Esophagus squamous epithelium (tissue), 5 donors: ENCODE data around the gene TFAM. TPM values are rescaled to one million over a fixed set of nuclear protein-coding genes. Genes with fewer than 3 reads are reported as not detected.

Experiments
- DNase-seq: peaks from one replicate; lab custom pipeline; 2025; lab: John Stamatoyannopoulos, UW
- H3K27ac ChIP-seq, 4 donors: fragments of 200-600 bp; sonication (generic); one replicate each; pipeline ENCODE4 v1.5.1; 2016 to 2019; ENCODE audit warnings: mild to moderate bottlenecking in 1 of 4
- H3K27me3 ChIP-seq, 4 donors: fragments of 200-600 bp; sonication (generic); 1 replicate in 3 of 4; 2 replicates in 1 of 4; pipeline versions ENCODE4 v1.5.1 to v1.6.0; 2017 to 2021; ENCODE audit warnings: antibody characterized with exemption in 1 of 4
- H3K36me3 ChIP-seq, 3 donors: fragments of 200-600 bp; sonication (generic); one replicate each; pipeline ENCODE4 v1.5.1; 2016 to 2019
- H3K4me1 ChIP-seq, 3 donors: fragments of 200-600 bp; sonication (generic); one replicate each; pipeline ENCODE4 v1.5.1; 2017 to 2019
- H3K4me3 ChIP-seq, 4 donors: fragments of 200-600 bp; sonication (generic); 1 replicate in 3 of 4; 2 replicates in 1 of 4; pipeline ENCODE4 v1.5.1; 2016 to 2019; ENCODE audit warnings: mild to moderate bottlenecking in 2 of 4, moderate library complexity in 1 of 4
- H3K9me3 ChIP-seq, 3 donors: fragments of 200-600 bp; sonication (generic); one replicate each; pipeline ENCODE4 v1.5.1; 2016 to 2019
- POLR2A ChIP-seq, 4 donors: fragments of 450-650 bp; IDR thresholded peaks; one replicate each; pipeline ENCODE4 v1.6.1; 2017; ENCODE audit warnings: antibody characterized with exemption in 4 of 4, mild to moderate bottlenecking in 4 of 4, moderate library complexity in 3 of 4
- WGBS, 2 donors: methylation state at CpG; one replicate each; pipeline ENCODE4 v1.1.5; 2018; 5-methylcytosine and 5-hydroxymethylcytosine counted together
- intact Hi-C: fragments of 100-400 bp; cut with DNase I; formaldehyde crosslinking; loops from one replicate; pipeline ENCODE4 v1.15.0; 2022
- total RNA-seq, 4 donors: library from RNA; depleted of rRNA; stranded (reverse); fragments of >200 nt; gene quantifications; one replicate each; pipeline ENCODE4 v1.1.0, GENCODE V29; 2016
- TF ChIP-seq, protein P1 (sequence below), 6 experiments: fragments of 450-650 bp in 4 of 6; fragments of 200-600 bp in 2 of 6; sonication (generic) in 2 of 6; IDR thresholded peaks; one replicate each; pipeline ENCODE4 v1.5.1; 2016 to 2019; ENCODE audit warnings: antibody characterized with exemption in 6 of 6, mild to moderate bottlenecking in 4 of 6, moderate library complexity in 4 of 6
- donor health status: DM: yes; HTN: yes; CAD: no.

Gene TFAM
- total RNA-seq, 4 donors from 2014 or later = 7.2 to 32.8 (median 19.0) TPM

DNA sequence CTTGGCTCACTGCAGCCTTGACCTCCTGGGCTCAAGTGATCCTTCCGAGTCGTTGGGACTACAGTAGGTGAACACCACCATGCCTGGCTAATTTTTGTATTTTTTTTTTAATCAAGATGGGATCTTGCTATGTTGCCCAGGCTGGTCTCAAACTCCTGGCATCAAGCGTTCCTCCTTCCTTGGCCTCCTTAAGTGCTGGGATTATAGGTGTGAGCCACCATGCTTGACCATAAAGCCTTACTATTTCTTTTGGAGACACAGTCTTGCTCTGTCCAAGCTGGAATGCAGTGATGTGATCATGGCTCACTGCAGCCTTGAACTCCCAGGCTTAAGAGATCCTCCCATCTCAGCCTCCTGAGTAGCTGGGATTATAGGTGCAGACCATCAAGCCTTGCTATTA, 12.6 kb downstream of the TFAM start:
- 88 to 94% methylated on average over 2 to 3 of the region's 3 CpGs for WGBS, 2 donors
- intact Hi-C loops = no loop called here

DNA sequence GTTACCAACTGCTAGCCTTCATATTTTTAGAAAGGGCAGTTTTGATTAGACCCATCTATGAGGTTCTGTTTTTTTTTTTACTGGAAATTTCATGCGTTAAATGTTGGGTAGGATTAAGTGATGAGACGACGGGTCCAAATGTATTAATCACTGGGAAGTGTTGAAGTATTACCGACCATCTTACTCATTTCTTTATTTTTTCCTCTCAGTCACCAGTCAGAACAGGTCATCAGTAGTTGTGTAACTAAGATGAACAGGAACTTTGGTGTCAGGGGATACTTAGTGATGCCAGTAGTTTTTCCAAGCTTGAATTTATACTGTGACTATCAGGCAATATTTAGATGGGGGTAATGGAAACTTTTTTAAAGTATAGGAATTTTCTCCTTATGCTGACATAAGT, 14.2 kb downstream of the TFAM start:
- intact Hi-C loops = no loop called here
- 44 to 60% methylated on average over 4 of the region's 4 CpGs for WGBS, 2 donors

More for the DNA sequence above, 12.6 kb downstream of the TFAM start:
- Histone ChIP-seq H3K36me3 (peaks cover 3 to 57% (median 14%) of the 10 kb centered on the region in 3 donors), H3K4me1 (no peaks in the 10 kb centered on the region), H3K27ac (no peak overlapping the region), H3K27me3 (no peaks in the 10 kb centered on the region), H3K9me3 (no peaks in the 10 kb centered on the region), H3K4me3 (no peak overlapping the region)
- DNase-seq = no peak
- TF ChIP-seq, protein P1, sequence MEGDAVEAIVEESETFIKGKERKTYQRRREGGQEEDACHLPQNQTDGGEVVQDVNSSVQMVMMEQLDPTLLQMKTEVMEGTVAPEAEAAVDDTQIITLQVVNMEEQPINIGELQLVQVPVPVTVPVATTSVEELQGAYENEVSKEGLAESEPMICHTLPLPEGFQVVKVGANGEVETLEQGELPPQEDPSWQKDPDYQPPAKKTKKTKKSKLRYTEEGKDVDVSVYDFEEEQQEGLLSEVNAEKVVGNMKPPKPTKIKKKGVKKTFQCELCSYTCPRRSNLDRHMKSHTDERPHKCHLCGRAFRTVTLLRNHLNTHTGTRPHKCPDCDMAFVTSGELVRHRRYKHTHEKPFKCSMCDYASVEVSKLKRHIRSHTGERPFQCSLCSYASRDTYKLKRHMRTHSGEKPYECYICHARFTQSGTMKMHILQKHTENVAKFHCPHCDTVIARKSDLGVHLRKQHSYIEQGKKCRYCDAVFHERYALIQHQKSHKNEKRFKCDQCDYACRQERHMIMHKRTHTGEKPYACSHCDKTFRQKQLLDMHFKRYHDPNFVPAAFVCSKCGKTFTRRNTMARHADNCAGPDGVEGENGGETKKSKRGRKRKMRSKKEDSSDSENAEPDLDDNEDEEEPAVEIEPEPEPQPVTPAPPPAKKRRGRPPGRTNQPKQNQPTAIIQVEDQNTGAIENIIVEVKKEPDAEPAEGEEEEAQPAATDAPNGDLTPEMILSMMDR (IDR thresholded peaks at IDR 0.05) = no peak
- TF ChIP-seq POLR2A (IDR thresholded peaks at IDR 0.05) = no peak

DNA sequence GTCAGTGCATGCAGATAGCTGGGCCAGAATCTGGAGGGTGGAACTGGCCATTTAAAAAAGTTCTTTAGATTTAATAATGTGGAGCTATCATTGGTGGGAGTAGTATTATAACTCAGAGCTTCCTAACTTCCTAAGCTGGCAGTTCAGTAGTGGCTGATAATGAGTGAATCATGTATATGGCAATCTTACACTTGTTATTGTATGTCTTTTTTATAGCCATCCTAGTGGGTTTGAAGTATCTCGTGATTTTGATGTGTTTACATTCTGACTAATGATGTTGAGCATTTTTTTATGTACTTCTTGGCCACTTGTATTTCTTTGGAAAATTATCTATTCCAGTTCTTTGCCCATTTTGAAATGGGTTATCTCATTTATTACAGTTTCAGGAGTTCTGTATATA, 15.4 kb downstream of the TFAM start:
- no peak overlapping the region for H3K4me3 ChIP-seq
- peaks cover 3 to 29% (median 8%) of the 10 kb centered on the region in 3 donors for H3K36me3 ChIP-seq
- 31 to 58% methylated on average over 1 of the region's 1 CpG for whole genome bisulfite sequencing, 2 donors
- no peaks in the 10 kb centered on the region for H3K27me3 ChIP-seq
- intact Hi-C loops = no loop called here
- H3K4me1 ChIP-seq = no peaks in the 10 kb centered on the region
- no peak for DNase-seq
- no peaks in the 10 kb centered on the region for H3K9me3 ChIP-seq
- H3K27ac ChIP-seq = no peak overlapping the region
- TF ChIP-seq, protein P1 (IDR thresholded peaks at IDR 0.05) = no peak
- TF ChIP-seq POLR2A (IDR thresholded peaks at IDR 0.05) = no peak

More for the DNA sequence above, 14.2 kb downstream of the TFAM start:
- H3K4me1 ChIP-seq = no peaks in the 10 kb centered on the region
- H3K4me3 ChIP-seq = no peak overlapping the region
- peaks cover 3 to 41% (median 12%) of the 10 kb centered on the region in 3 donors for H3K36me3 ChIP-seq
- no peaks in the 10 kb centered on the region for H3K9me3 ChIP-seq
- no peaks in the 10 kb centered on the region for H3K27me3 ChIP-seq
- TF ChIP-seq POLR2A (IDR thresholded peaks at IDR 0.05) = no peak
- TF ChIP-seq, protein P1 (IDR thresholded peaks at IDR 0.05) = no peak
- DNase-seq = no peak
- H3K27ac ChIP-seq = no peak overlapping the region

DNA sequence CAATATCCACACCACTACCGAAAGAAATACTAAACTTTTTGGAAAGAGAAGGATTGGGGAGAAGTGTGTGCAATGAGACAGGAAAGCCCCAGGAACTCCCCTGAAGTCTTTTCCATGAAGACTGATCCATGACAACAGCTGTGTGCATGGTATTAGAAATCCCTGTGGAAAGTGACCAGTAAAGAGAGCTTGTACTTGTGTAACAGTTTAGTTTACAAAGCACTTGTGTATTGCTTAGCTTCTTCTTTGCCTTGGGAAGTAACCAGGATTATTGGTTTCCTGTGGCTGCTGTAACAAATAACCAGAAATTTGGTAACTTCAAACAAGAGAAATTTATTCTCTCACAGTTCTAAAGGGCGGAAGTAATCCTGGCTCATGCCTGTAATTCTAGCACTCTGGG, 18.8 kb downstream of the TFAM start:
- no peak for TF ChIP-seq POLR2A (IDR thresholded peaks at IDR 0.05)
- TF ChIP-seq, protein P1 (IDR thresholded peaks at IDR 0.05) = no peak

DNA sequence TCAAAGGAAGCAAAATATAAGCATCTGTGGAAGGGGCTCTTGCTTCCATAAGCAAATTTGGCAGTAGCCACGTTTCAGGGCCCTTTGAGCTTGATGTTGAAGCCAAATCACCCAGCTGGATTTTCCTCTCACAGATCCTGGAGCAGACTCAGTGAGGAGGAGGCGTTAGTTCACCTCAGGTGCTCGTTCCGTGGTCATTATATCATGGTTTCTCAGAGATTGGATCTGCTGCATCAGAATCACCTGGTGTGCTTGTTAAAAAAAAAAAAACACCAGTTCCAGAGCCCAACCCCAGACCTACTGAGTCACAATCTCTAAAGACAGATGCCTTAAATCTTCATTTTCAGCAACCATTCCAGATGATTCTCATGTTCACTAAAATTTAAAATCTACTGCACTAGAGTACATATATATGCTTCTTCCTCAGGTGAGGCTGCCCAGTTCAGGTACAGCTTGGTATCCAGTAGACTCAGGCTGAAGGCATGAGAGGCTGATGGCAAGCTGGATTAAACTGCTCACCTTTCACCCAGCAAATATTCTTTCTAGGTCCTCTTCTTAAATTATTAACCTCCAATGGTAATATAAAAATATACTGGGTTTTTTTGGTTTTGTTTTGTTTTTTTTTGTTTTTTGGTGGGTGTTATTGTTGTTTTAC, 24.9 kb downstream of the TFAM start:
- intact Hi-C loops = no loop called here
- 69 to 74% methylated on average over 4 of the region's 4 CpGs for WGBS, 2 donors
- Histone ChIP-seq H3K9me3 (no peaks in the 10 kb centered on the region), H3K4me1 (no peaks in the 10 kb centered on the region), H3K36me3 (no peaks in the 10 kb centered on the region), H3K27ac (no peak overlapping the region), H3K27me3 (no peaks in the 10 kb centered on the region), H3K4me3 (no peak overlapping the region)
- DNase-seq = no peak
- TF ChIP-seq, protein P1 (IDR thresholded peaks at IDR 0.05) = no peak
- TF ChIP-seq POLR2A (IDR thresholded peaks at IDR 0.05) = no peak

More for the DNA sequence above, 18.8 kb downstream of the TFAM start:
- H3K9me3 ChIP-seq = no peaks in the 10 kb centered on the region
- no peak for DNase-seq
- peaks cover 0 to 3% (median 0%) of the 10 kb centered on the region in 3 donors for H3K36me3 ChIP-seq
- H3K4me3 ChIP-seq = no peak overlapping the region
- H3K27ac ChIP-seq = no peak overlapping the region
- H3K27me3 ChIP-seq = no peaks in the 10 kb centered on the region
- WGBS, 2 donors = 51 to 95% methylated on average over 2 of the region's 2 CpGs
- intact Hi-C loops = no loop called here
- no peaks in the 10 kb centered on the region for H3K4me1 ChIP-seq
